CD1c-positive myeloid dendritic cell (primary cell): ENCODE data around the gene MALRD1.

Experiments
- DNase-seq: peaks from one replicate; pipeline ENCODE4 v3.0.0-alpha.2; 2016; ENCODE audit errors: extremely low spot score

Gene MALRD1

GRCh38 chr10:19347621-19348020 lies 299.0 kb downstream of the MALRD1 start:
- no peak for DNase-seq

DNA sequence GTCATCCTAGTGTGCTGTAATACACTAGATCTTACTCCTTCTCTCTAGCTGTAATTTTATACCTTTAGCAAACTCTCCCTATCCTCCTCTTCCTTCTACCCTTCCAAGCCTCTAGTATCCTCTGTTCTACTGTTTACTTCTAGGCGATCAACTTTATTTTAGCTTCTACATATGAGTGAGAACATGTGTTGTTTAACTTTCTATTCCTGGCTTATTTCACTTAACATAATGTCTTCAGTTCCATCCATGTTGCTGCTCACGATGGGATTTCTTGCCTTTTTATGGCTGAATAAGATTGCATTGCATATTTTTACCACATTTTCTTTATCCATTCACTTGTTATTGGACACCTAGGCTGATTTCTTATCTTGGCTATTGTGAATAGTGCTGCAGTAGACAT lies 318.6 kb downstream of the MALRD1 start:
- DNase-seq: no peak

GRCh38 chr10:19373988-19374387 lies 325.4 kb downstream of the MALRD1 start:
- DNase-seq: no peak

DNA sequence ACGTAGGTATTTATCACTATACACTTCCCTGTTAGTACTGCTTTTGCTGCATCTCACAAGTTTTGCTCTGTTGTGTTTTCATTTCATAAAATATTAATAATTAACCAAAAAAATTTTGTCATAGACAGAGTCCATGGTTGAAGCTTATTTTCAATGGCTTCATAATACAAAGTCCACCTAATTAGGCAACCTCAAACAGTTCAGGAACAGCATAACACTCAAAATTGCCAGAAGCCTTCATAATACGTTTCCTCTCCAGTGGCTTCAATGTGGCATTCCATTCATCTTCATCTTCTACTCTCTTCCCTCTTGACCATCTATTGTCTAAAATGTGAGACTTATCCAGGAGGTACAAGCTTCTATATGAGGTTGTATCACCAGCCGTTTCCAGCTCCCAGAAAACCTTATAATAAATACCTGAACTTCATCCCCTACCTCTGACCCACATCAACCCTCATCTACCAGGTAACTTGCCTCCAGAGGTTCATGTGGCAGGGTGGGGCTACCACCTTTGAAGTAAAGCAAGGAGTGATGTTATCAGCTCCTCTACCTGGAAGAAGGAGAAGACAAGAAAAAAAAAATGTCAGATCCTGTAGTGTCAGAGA lies 337.3 kb downstream of the MALRD1 start:
- no peak for DNase-seq

DNA sequence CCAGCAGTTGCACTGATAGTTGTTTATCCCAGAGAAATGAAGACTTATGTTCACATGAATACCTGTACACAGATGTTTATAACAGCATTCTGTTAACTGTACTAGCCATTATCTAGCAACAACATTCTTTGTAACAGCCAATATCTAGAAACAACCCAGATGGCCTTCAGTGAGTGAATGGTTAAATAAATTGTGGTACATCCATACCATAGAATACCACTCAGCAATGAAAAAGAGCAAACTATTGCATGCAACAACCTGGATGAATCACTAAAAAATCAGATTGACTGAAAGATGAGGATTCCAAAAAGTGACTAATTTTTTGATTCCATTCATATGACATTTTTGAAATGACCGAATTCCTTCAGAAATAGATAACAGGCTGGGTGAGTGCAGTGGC lies 360.3 kb downstream of the MALRD1 start:
- DNase-seq: no peak

GRCh38 chr10:19411119-19411518 lies 362.5 kb downstream of the MALRD1 start:
- no peak for DNase-seq

DNA sequence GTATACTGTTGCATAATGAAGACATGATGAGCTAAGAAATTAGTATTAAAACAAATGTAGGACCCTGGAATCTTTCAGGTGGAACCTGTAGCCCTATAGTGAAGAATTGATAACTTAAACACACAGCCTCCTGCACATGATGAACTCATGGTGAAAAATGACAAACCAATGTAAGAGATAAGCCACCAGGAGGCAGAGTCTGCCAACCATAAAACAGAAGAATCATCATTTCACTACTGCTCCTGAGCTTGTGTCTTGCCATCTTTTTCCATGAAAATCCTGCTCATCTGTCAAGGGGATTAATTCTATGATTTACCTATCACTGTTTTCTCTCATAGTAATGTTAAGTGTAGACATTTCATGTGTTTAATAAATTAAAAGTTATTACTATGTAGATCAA lies 363.9 kb downstream of the MALRD1 start:
- peak; percentile 26 for DNase-seq

GRCh38 chr10:19416164-19416563 lies 367.6 kb downstream of the MALRD1 start:
- no peak for DNase-seq

DNA sequence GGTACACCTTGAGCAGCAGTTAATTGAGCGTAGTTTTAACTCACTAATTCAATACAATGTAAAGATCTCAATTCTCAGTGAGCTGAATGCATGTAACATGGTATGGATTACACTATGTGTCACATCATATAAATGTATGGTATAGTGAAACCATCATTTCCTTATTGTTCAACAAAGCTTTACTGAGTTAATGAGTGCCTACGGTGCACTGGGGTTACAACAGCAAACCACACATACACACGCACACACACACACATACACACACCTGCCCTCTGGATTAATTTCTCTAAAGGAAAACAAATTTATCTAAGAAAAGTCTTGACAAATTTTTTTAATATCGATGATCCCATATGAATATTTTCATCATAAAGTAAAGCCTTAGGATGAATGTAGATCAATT lies 369.1 kb downstream of the MALRD1 start:
- DNase-seq: no peak

GRCh38 chr10:19421674-19422073 lies 373.1 kb downstream of the MALRD1 start:
- no peak for DNase-seq

- no peak for DNase-seq
These were observed 377.4 kb downstream of the MALRD1 start for GRCh38 chr10:19426034-19426433.

DNA sequence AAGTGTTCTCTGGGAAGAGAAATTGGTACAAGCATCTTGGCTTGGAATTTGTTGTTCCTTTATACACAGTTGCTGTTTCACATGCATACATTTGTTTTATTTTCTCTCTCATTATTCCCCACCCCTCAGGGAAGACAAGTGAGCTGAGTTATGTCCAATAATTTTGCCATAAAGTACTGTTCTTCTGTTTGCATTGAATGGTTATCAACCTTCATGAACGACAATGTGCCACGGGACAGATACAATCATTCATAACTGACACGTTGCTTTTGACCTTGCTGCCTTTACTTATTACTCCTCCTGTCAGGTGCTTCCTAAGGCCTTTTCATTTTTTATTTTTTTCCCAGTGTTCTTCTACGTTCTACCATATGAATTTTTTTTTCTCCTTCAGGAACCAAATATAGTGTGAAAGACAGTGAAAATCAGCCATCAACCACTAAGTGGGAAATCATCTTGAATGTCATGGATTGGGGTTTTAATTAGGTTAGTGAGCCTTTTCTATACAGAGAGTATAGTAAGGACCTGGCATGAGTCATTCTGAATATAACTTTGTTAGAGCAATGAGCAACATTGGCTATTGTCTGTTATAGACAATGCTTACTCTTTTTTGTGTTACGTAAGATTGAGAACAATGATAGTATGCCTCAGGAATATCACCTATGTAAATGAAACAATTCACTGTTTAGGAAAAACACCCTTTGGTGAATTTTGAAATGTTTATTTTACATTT lies 383.2 kb downstream of the MALRD1 start:
- no peak for DNase-seq

GRCh38 chr10:19449860-19450259 lies 401.3 kb downstream of the MALRD1 start:
- DNase-seq: no peak

GRCh38 chr10:19451356-19451755 lies 402.8 kb downstream of the MALRD1 start:
- DNase-seq: no peak

- DNase-seq: no peak
These were observed 403.3 kb downstream of the MALRD1 start for GRCh38 chr10:19451937-19452336.

DNA sequence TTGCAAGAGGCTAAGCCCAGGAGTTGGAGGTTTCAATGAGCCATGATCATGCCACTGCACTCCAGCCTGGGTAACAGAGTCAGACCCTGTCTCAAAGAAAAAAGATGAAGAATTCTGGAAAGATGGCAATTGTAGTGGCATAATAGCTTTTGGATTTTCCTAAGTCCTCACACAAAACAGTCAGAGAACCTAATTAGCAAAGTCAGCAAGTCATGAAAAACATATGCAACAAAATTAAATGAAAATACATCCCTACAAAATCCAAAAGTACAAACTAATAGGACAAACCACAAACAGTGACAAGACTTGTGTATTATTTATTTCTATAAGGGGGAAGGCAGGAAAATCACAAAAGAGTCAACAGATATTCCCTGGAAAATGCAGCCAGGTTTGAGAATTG lies 405.4 kb downstream of the MALRD1 start:
- no peak for DNase-seq

DNA sequence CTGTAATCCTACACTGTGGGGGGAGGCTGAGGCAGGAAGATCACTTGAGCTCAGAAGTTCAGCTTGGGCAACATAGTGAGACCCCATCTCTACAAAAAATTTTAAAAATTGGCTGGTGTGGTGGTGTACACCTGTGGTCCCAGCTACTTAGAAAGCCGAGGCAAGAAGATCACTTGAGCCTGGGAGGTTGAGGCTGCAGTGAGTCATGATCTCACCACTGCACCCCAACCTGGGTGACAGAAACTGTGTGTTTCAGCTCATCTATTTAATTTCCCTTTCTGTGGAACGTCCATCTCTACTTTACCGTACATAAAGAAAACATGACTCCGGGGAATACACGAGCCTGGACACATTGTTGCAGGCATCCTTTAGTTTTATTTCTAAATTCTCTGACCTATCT lies 413.0 kb downstream of the MALRD1 start:
- no peak for DNase-seq

GRCh38 chr10:19466709-19467108 lies 418.1 kb downstream of the MALRD1 start:
- no peak for DNase-seq

DNA sequence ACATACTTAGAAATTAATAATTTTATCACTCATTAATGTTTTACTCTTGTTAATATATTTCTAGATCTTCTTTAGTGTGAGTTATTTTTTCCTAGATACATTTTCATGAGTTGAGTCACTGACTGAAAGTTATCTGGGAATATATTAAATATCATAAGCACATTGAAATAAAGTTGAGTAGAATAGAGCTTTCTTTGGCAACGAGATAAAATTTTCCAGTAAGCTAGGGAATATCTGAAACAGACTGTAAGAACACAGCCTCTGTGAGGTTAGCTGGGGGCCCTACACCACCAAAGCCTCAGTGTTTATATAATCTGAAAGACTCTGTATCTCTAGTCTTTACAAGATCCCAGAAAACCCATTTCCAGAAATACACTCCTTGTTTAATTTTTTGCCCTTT lies 419.8 kb downstream of the MALRD1 start:
- DNase-seq: no peak

GRCh38 chr10:19469521-19469920 lies 420.9 kb downstream of the MALRD1 start:
- no peak for DNase-seq

GRCh38 chr10:19479854-19480253 lies 431.3 kb downstream of the MALRD1 start:
- no peak for DNase-seq

- DNase-seq: no peak
These were observed 431.8 kb downstream of the MALRD1 start for GRCh38 chr10:19480353-19480752.

DNA sequence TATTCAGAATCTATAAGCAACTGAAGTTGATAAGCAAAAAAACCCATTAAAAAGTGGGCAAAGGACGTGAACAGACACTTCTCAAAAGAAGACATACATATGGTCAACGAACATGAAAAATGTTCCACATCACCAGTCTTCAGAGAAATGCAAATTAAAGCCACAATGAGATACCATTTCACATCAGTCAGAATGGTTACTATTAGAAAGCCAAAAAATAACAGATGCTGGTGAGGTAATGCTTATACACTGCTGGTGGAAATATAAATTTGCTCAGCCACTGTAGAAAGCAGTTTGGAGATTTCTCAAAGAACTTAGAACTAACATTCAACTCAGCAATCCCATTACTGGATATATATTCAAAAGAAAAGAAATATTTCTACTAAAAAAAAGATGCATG lies 434.8 kb downstream of the MALRD1 start:
- no peak for DNase-seq
